Measurements from ENCODE around the gene PDLIM3.

Gene PDLIM3

DNA sequence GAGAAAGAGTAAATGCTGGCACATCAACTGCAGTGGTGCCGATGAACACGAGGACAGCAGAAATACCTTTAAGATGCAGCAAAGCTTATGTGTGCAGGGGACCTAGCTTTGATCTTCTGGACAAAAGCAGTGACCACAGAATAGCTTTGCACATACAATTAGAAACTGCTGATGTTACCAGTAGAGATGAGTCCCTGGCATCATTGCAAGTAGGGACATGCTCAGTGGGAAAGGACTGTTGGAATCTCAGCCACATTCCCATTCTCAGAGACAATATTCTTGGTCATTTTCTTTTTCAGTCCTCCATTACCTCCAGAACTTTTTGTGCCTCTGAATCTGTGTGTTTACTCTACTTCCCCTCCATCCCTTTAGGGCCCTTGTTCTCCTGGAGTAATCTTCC lies 16.9 kb upstream of the PDLIM3 start:
- no peaks in the 10 kb centered on the region for H3K27me3 ChIP-seq (ENCODE audit: control insufficient read depth in 1 of 2, insufficient read depth in 2 of 2, low read length in 2 of 2)
- H3K27ac ChIP-seq (ENCODE audit: low read length): no peak overlapping the region
- H3K4me3 ChIP-seq (ENCODE audit: low read length in 2 of 2): no peak overlapping the region
- H3K9me3 ChIP-seq (ENCODE audit: control insufficient read depth in 2 of 2, low read length in 2 of 2): no peaks in the 10 kb centered on the region
- H3K9ac ChIP-seq (ENCODE audit: low read length in 2 of 2): no peak overlapping the region
- no peaks in the 10 kb centered on the region for H3K36me3 ChIP-seq (ENCODE audit: control insufficient read depth in 2 of 2, insufficient read depth in 2 of 2, low read length in 2 of 2)
- peaks cover 26% of the 10 kb centered on the region for H3K4me1 ChIP-seq (ENCODE audit: control insufficient read depth, insufficient read depth, low read length)

DNA sequence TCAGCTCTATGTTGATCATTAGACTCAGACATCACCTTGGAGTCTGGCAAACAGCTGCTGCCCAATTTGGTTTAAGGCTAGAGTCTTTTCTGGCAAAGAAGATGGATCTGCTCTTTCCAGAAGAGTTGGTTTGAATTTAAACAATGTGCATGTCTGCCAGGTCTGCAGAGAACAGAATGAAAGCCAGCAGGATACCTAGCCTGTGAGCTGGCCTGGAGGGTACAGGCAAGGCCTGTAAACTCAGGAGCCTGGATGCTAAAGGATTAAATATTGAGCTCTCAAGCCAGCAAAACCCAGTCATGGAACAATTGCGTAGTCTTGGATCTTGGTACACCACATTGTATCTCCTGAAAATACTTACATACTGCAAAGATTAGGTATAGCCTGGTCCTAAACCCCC lies 15.6 kb upstream of the PDLIM3 start:
- H3K9ac ChIP-seq (ENCODE audit: low read length in 2 of 2): no peak overlapping the region
- H3K27me3 ChIP-seq (ENCODE audit: control insufficient read depth in 1 of 2, insufficient read depth in 2 of 2, low read length in 2 of 2): no peaks in the 10 kb centered on the region
- peaks cover 26% of the 10 kb centered on the region for H3K4me1 ChIP-seq (ENCODE audit: control insufficient read depth, insufficient read depth, low read length)
- no peaks in the 10 kb centered on the region for H3K9me3 ChIP-seq (ENCODE audit: control insufficient read depth in 2 of 2, low read length in 2 of 2)
- peak overlapping the region; percentile 25 for H3K27ac ChIP-seq (ENCODE audit: low read length)
- H3K4me3 ChIP-seq (ENCODE audit: low read length in 2 of 2): no peak overlapping the region
- H3K36me3 ChIP-seq (ENCODE audit: control insufficient read depth in 2 of 2, insufficient read depth in 2 of 2, low read length in 2 of 2): no peaks in the 10 kb centered on the region

DNA sequence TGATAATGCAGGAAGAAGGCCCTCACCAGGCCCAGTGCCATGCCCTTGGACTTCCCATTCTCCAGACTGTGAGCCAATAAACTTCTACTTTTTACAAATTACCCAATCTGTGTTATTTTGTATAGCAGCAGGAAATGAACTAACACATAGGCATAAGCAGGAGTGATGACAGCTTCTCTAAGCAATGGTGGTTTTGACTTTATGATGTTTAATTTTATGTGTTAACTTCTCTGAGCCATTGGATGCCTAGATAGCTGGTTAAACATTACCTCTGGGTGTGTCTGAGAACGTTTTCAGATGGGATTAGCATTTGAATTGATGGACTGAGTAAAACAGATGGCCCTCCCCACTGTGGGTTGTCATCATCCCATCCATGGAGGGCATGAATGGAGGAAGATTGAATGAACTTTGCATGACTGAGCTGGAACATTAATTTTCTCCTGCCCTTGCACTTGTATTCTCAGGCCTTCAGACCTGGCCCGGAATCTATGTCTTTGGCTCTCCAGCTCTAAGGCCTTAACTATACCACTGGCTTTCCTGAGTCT lies 13.9 kb upstream of the PDLIM3 start:
- Histone ChIP-seq H3K27ac (ENCODE audit: low read length) (no peak overlapping the region), H3K9ac (ENCODE audit: low read length in 2 of 2) (no peak overlapping the region), H3K36me3 (ENCODE audit: control insufficient read depth in 2 of 2, insufficient read depth in 2 of 2, low read length in 2 of 2) (no peaks in the 10 kb centered on the region), H3K9me3 (ENCODE audit: control insufficient read depth in 2 of 2, low read length in 2 of 2) (no peaks in the 10 kb centered on the region), H3K27me3 (ENCODE audit: control insufficient read depth in 1 of 2, insufficient read depth in 2 of 2, low read length in 2 of 2) (no peaks in the 10 kb centered on the region), H3K4me3 (ENCODE audit: low read length in 2 of 2) (no peak overlapping the region), H3K4me1 (ENCODE audit: control insufficient read depth, insufficient read depth, low read length) (peaks cover 18% of the 10 kb centered on the region)

DNA sequence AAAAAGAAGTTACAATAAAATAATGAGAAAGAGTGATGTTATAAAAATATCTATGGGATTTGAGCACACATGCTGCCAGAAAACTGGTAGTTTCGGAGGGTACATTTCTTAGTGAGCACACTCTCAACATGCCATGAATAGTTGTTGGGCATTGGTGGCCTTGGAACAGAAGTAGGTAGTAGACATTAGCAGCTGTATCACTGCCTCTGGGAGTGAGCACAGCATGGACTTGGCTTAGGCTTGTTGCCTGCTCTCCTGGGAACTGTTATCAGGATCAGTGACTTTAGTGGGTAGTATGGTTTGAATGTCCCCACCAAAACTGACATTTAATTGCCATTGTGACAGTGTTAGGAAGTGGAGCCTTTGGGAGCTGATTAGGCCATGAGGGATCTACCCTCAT lies 13.3 kb upstream of the PDLIM3 start:
- Histone ChIP-seq H3K4me3 (ENCODE audit: low read length in 2 of 2) (no peak overlapping the region), H3K27me3 (ENCODE audit: control insufficient read depth in 1 of 2, insufficient read depth in 2 of 2, low read length in 2 of 2) (no peaks in the 10 kb centered on the region), H3K4me1 (ENCODE audit: control insufficient read depth, insufficient read depth, low read length) (peaks cover 15% of the 10 kb centered on the region), H3K9ac (ENCODE audit: low read length in 2 of 2) (no peak overlapping the region), H3K36me3 (ENCODE audit: control insufficient read depth in 2 of 2, insufficient read depth in 2 of 2, low read length in 2 of 2) (no peaks in the 10 kb centered on the region), H3K27ac (ENCODE audit: low read length) (no peak overlapping the region), H3K9me3 (ENCODE audit: control insufficient read depth in 2 of 2, low read length in 2 of 2) (no peaks in the 10 kb centered on the region)

DNA sequence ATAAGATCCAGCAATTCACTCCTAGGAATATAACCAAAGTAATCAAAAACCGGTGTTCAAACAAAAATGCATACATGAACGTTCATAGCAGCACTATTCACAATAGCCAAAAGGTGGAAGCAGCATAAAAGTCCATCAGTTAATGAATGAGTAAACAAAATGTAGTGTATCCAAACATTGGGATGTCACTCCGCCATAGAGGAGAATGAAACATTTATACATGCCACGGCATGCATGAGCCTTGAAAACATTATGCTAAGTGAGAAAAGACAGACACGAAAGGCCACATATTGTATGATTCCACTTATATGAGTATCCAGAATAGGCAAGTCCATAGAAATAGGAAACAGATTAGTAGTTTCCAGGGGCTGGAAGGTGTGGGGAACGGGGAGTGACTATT lies 11.0 kb upstream of the PDLIM3 start:
- no peak overlapping the region for H3K27ac ChIP-seq (ENCODE audit: low read length)
- no peak overlapping the region for H3K9ac ChIP-seq (ENCODE audit: low read length in 2 of 2)
- no peaks in the 10 kb centered on the region for H3K27me3 ChIP-seq (ENCODE audit: control insufficient read depth in 1 of 2, insufficient read depth in 2 of 2, low read length in 2 of 2)
- H3K36me3 ChIP-seq (ENCODE audit: control insufficient read depth in 2 of 2, insufficient read depth in 2 of 2, low read length in 2 of 2): no peaks in the 10 kb centered on the region
- H3K4me1 ChIP-seq (ENCODE audit: control insufficient read depth, insufficient read depth, low read length): peaks cover 17% of the 10 kb centered on the region
- no peak overlapping the region for H3K4me3 ChIP-seq (ENCODE audit: low read length in 2 of 2)
- no peaks in the 10 kb centered on the region for H3K9me3 ChIP-seq (ENCODE audit: control insufficient read depth in 2 of 2, low read length in 2 of 2)

GRCh38 chr4:185542626-185543315 lies 7.5 kb upstream of the PDLIM3 start:
- H3K9ac ChIP-seq (ENCODE audit: low read length in 2 of 2): no peak overlapping the region
- H3K27ac ChIP-seq (ENCODE audit: low read length): peak overlapping the region; percentile 90
- H3K36me3 ChIP-seq (ENCODE audit: control insufficient read depth in 2 of 2, insufficient read depth in 2 of 2, low read length in 2 of 2): no peaks in the 10 kb centered on the region
- no peaks in the 10 kb centered on the region for H3K27me3 ChIP-seq (ENCODE audit: control insufficient read depth in 1 of 2, insufficient read depth in 2 of 2, low read length in 2 of 2)
- H3K9me3 ChIP-seq (ENCODE audit: control insufficient read depth in 2 of 2, low read length in 2 of 2): no peaks in the 10 kb centered on the region
- H3K4me3 ChIP-seq (ENCODE audit: low read length in 2 of 2): peak overlapping the region in 1 of 2 donors; percentile 29
- peaks cover 36% of the 10 kb centered on the region for H3K4me1 ChIP-seq (ENCODE audit: control insufficient read depth, insufficient read depth, low read length)

- Histone ChIP-seq H3K4me3 (ENCODE audit: low read length in 2 of 2) (peak overlapping the region in 1 of 2 donors; percentile 22), H3K36me3 (ENCODE audit: control insufficient read depth in 2 of 2, insufficient read depth in 2 of 2, low read length in 2 of 2) (no peaks in the 10 kb centered on the region), H3K9ac (ENCODE audit: low read length in 2 of 2) (peak overlapping the region in 1 of 2 donors; percentile 36), H3K27ac (ENCODE audit: low read length) (peak overlapping the region; percentile 90), H3K27me3 (ENCODE audit: control insufficient read depth in 1 of 2, insufficient read depth in 2 of 2, low read length in 2 of 2) (no peaks in the 10 kb centered on the region), H3K4me1 (ENCODE audit: control insufficient read depth, insufficient read depth, low read length) (peaks cover 39% of the 10 kb centered on the region), H3K9me3 (ENCODE audit: control insufficient read depth in 2 of 2, low read length in 2 of 2) (no peaks in the 10 kb centered on the region)
Observed at GRCh38 chr4:185541251-185541727, 6.0 kb upstream of the PDLIM3 start.

DNA sequence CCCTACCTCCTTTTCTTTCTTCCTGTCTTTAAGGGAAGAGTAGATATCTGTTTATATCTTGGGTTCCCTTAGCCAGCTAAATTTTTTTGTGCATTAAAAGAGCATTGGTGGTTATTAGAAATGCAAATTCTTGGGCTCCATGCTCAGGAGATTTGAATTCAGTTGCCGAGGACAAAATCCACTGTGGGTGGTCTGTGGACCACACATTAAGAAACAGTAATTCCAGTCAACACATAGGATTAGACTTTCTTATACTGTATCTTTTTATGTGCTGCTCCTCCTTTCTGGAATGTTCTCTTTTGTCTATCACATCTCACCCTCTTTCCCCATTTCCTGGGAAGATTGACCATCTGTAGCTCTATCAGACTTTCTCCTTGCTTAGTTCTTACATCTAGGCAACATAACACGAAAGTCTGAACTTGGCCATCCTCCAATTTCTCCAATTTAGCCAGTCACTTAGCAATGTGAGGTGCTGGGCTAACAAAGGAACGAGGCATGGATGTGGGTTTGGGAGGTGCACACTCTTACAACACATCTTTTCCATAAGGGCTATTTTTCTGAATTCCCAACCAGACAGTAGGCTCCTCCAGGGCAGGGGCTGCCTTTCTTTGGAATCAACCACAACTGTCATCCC lies 5.3 kb upstream of the PDLIM3 start:
- Histone ChIP-seq H3K27me3 (ENCODE audit: control insufficient read depth in 1 of 2, insufficient read depth in 2 of 2, low read length in 2 of 2) (no peaks in the 10 kb centered on the region), H3K27ac (ENCODE audit: low read length) (peak overlapping the region; percentile 90), H3K4me1 (ENCODE audit: control insufficient read depth, insufficient read depth, low read length) (peaks cover 44% of the 10 kb centered on the region), H3K9ac (ENCODE audit: low read length in 2 of 2) (no peak overlapping the region), H3K4me3 (ENCODE audit: low read length in 2 of 2) (peak overlapping the region in 1 of 2 donors; percentile 15), H3K9me3 (ENCODE audit: control insufficient read depth in 2 of 2, low read length in 2 of 2) (no peaks in the 10 kb centered on the region), H3K36me3 (ENCODE audit: control insufficient read depth in 2 of 2, insufficient read depth in 2 of 2, low read length in 2 of 2) (no peaks in the 10 kb centered on the region)

GRCh38 chr4:185540040-185540439 lies 4.7 kb upstream of the PDLIM3 start:
- peak overlapping the region; percentile 90 for H3K27ac ChIP-seq (ENCODE audit: low read length)
- no peaks in the 10 kb centered on the region for H3K27me3 ChIP-seq (ENCODE audit: control insufficient read depth in 1 of 2, insufficient read depth in 2 of 2, low read length in 2 of 2)

DNA sequence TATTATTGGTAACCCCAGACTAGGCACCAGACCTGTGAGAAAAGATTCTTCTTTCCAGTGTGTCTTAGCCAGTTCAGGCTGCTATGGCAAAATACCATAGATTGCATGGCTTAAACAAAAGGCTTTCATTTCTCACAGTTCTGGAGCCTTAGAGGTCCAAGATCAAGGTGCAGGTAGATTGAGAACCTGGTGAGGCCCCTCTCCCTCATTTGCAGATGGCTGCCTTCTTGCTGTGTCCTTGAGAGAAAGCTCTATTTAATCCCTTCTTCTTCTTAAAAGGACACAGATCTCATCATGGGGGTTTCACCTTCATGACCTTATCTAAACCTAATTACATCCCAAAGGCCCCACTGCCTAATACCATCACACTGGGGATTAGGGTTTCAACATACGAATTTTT lies 3.5 kb upstream of the PDLIM3 start:
- Histone ChIP-seq H3K4me3 (ENCODE audit: low read length in 2 of 2) (no peak overlapping the region), H3K27me3 (ENCODE audit: control insufficient read depth in 1 of 2, insufficient read depth in 2 of 2, low read length in 2 of 2) (no peaks in the 10 kb centered on the region), H3K4me1 (ENCODE audit: control insufficient read depth, insufficient read depth, low read length) (peaks cover 44% of the 10 kb centered on the region), H3K9me3 (ENCODE audit: control insufficient read depth in 2 of 2, low read length in 2 of 2) (no peaks in the 10 kb centered on the region), H3K9ac (ENCODE audit: low read length in 2 of 2) (no peak overlapping the region), H3K27ac (ENCODE audit: low read length) (no peak overlapping the region), H3K36me3 (ENCODE audit: control insufficient read depth in 2 of 2, insufficient read depth in 2 of 2, low read length in 2 of 2) (no peaks in the 10 kb centered on the region)

More at GRCh38 chr4:185540040-185540439, 4.7 kb upstream of the PDLIM3 start:
- Histone ChIP-seq H3K9ac (ENCODE audit: low read length in 2 of 2) (no peak overlapping the region), H3K9me3 (ENCODE audit: control insufficient read depth in 2 of 2, low read length in 2 of 2) (no peaks in the 10 kb centered on the region), H3K36me3 (ENCODE audit: control insufficient read depth in 2 of 2, insufficient read depth in 2 of 2, low read length in 2 of 2) (no peaks in the 10 kb centered on the region), H3K4me3 (ENCODE audit: low read length in 2 of 2) (no peak overlapping the region), H3K4me1 (ENCODE audit: control insufficient read depth, insufficient read depth, low read length) (peaks cover 44% of the 10 kb centered on the region)

DNA sequence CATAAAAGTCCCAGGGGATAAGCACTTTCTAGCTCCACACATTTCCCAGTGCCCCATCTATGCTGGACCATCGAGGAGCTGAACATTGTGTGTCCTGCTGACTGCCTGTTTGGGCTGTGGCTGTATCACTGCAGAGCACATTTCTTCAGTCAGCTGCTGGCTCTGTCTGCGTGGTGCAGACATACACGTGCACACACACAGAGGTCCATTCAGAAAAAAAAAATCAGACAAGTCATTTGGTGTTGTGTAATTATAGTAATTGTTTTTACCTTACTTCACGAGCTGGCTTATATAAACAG lies 1.1 kb upstream of the PDLIM3 start:
- peak overlapping the region; percentile 48 to 74 for H3K4me3 ChIP-seq (ENCODE audit: low read length in 2 of 2)
- peaks cover 0 to 2% of the 10 kb centered on the region in 2 donors for H3K36me3 ChIP-seq (ENCODE audit: control insufficient read depth in 2 of 2, insufficient read depth in 2 of 2, low read length in 2 of 2)
- H3K9me3 ChIP-seq (ENCODE audit: control insufficient read depth in 2 of 2, low read length in 2 of 2): no peaks in the 10 kb centered on the region
- H3K9ac ChIP-seq (ENCODE audit: low read length in 2 of 2): peak overlapping the region; percentile 90
- peaks cover 34% of the 10 kb centered on the region for H3K4me1 ChIP-seq (ENCODE audit: control insufficient read depth, insufficient read depth, low read length)
- no peaks in the 10 kb centered on the region for H3K27me3 ChIP-seq (ENCODE audit: control insufficient read depth in 1 of 2, insufficient read depth in 2 of 2, low read length in 2 of 2)
- peak overlapping the region; percentile 100 for H3K27ac ChIP-seq (ENCODE audit: low read length)
